Fibroblast of skin of abdomen (primary cell): Measurements from ENCODE around the gene DOK7. TPM values are rescaled to one million over a fixed set of nuclear protein-coding genes. Genes with fewer than 3 reads are reported as not detected.

Experiments used
- DNase-seq: peaks from one replicate; pipeline ENCODE4 v3.0.0-alpha.2; 2013
- polyA plus RNA-seq, 2 experiments: library from polyadenylated mRNA; unstranded; fragments of 120-200 nt; gene quantifications; one replicate each; pipeline ENCODE4 v1.2.1, GENCODE V29; 2013; ENCODE audit not compliant: insufficient read length in 2 of 2

The DOK7 gene
- polyA plus RNA-seq (2013, experiment 1 of 2; ENCODE audit: insufficient read length): 0.08 TPM
- polyA plus RNA-seq (2013, experiment 2 of 2; ENCODE audit: insufficient read length): 0.21 TPM

- DNase-seq: no peak
Observed at GRCh38 chr4:3462790-3463415, at the start of gene DOK7. Gene DOK7, plus strand, starts transcription at chr4:3463306. Its CDS starts 70 bp downstream, at chr4:3463376.

DNA sequence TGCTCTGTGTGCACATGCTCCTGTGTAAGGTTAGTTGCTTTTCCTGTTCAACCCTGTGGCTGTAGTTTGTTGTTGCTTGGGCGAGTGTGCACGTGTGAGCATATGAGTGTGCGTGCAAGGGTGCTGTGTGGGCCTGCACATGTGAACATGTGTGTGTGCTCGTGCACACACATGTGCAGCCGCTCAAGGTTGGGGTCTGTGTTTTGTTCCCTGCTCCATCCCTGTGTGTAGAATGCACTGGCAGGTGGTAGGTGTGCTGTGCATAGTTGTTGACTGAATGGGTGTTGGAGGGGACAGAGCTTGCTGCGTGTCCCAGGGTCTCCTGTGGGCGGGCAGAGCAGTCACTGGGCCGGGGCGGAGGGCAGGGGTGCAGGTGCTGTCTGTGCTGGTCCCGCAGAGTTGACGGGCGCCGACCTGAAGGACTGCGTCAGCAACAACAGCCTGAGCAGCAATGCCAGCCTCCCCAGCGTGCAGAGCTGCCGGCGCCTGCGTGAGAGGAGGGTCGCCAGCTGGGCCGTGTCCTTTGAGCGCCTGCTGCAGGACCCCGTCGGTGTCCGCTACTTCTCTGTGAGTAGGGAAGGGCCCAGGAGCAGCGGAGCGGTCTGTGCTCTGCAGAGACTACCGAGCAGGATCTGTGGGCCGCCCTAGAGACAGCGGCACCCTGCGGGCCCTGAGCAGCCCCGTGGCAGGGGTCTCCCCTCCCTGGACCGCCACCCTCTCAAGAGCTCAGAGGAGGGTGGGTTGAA is 49.3 kb upstream of the DOK7 start:
- no peak for DNase-seq

DNA sequence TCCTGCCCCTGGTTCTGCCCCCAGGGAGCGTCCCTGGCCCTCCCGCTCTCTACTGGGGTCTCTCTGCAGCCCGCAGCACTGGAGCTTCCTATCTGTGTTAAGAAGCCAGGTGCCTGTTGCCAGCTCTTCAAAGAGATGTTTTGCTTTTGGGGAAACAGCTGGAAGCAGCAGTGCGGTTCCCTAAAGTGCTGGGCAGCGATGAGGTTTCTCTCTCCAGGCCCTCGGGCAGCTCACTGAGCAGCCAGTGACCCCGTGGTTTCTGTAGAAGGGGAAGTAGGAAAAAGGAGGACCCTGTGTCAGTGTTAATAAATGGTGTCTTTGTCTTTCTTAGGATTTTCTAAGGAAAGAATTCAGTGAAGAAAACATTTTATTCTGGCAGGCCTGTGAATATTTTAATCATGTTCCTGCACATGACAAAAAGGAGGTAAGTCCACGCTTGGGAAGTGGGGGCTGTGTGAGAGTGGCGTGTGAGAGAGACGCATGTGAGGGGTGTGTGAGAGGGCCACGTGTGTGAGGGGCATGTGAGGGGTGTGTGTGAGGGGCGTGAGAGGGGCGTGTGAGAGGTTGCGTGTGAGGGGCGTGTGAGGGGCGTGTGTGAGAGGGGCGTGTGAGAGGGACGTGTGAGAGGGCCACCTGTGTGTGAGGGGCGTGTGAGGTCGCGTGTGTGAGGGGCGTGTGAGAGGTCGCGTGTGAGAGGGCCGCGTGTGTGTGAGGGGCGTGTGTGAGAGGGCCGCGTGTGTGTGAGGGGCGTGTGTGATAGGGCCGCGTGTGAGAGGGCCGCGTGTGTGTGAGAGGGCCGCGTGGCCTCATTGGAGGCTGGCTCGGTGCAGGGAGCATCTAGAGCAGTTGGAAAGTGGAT is 48.5 kb upstream of the DOK7 start:
- no peak for DNase-seq

- no peak for DNase-seq
Observed at GRCh38 chr4:3415471-3416141, 47.5 kb upstream of the DOK7 start.

GRCh38 chr4:3416270-3416669 is 46.8 kb upstream of the DOK7 start:
- no peak for DNase-seq

DNA sequence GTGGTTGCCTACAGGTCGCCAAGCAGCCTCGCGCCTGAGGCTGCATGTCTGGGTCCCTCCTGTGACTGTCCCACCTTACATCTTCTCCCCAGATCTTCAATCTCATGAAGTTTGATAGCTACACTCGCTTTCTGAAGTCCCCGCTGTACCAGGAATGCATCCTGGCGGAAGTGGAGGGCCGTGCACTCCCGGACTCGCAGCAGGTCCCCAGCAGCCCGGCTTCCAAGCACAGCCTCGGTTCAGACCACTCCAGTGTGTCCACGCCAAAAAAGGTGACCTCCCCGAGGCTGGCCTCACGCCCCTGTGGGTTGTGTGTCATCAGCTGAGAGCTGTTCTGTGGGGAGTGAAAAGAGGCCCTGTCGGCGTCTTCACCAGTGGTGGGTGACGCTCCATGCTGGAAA is 46.3 kb upstream of the DOK7 start:
- no peak for DNase-seq

- no peak for DNase-seq
Observed at GRCh38 chr4:3417448-3417847, 45.7 kb upstream of the DOK7 start.

DNA sequence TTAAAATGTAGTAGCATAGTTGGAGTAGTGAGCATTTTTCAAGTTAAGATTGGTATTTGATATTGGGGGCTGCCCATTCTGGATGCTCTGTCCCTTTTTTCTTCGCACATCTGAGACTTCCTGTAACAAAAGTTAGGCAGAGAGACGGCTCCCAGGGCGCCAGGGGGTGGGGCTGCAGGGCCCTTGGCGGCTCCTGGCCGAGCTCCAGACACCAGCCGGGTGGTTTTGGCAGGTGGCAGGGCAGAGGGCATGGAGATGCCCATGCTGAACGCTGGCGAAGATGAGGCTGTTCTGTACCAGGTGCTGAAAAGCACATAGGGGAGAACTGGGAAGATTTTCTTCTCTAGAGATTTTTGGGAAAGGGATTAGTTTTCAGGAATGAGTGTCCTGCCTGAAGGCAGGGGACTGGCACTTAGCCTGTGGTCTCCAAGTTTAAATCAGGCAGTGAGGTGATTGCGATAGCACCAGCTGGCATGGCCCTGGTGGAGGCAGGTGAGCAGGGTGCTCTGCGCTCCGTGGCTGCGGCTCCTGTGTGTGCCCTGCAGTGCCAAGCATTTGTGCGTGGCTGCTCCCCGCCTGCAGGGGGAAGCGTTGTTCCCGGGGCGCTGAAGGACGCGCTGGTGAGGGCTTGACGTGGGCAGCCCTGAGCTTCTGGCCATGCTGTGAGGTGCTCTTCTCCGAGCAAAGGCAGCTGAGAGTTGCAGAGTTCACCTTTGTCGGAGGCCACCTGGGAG is 44.9 kb upstream of the DOK7 start:
- DNase-seq: no peak

- no peak for DNase-seq
Observed at GRCh38 chr4:3419836-3420605, 43.1 kb upstream of the DOK7 start.

DNA sequence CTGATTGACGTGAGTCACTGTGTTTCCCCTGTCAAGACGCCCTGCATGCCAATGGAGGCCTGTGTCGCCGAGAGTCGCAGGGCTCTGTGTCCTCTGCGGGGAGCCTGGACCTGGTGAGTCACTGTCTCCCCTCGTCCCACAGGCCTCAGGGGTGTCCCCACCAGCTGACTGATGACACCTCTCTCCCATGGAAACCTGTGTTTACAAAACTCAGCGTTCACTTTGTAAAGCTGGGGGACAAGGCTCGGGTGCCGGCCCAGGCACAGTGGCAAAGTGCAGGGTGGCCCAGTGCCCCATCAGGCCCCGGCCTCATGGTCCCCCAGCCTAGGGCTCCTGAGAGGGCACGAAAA is 42.5 kb upstream of the DOK7 start:
- no peak for DNase-seq

DNA sequence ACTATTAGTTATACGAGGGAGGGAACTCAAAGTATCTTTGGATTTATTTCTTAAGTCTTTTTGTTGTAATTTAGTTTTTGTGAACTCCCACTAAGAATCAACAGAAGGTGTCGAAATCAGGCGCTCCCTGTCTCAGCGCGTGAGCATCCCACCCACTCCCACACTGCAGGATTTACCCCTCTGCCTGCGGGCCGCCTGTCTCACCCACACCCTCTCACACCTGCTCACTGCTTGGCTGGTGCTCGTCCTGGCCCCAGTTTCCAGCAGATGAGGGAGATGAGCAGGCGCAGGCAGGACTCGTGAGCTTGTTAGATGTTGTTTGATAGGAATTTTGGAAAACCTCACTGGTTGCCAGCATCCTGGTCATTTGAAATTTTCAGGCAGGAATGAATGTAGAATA is 42.1 kb upstream of the DOK7 start:
- no peak for DNase-seq

GRCh38 chr4:3421470-3421869 is 41.6 kb upstream of the DOK7 start:
- DNase-seq: no peak

- no peak for DNase-seq
Observed at GRCh38 chr4:3422241-3422801, 40.8 kb upstream of the DOK7 start.

- no peak for DNase-seq
Observed at GRCh38 chr4:3422808-3423297, 40.3 kb upstream of the DOK7 start.

GRCh38 chr4:3423406-3423805 is 39.7 kb upstream of the DOK7 start:
- no peak for DNase-seq

DNA sequence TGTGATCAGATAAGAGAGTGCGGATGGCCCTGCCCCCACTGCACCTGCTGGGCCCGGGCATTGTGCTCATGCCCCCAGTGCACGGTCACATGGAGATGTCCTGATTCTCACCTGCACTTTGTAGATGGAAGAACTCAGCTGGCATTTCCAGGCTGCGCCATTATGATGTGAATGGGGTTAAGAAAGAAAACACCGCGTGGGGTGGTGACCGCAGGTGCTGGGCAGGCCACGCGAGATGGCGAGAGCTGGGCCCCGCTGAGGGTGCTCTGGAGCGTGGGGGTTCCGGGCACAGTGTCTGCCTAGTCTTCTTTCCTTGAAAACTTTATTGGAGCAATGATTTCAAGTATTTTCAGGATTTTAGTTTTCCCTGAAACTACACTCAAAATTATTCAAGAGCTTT is 39.2 kb upstream of the DOK7 start:
- DNase-seq: no peak

DNA sequence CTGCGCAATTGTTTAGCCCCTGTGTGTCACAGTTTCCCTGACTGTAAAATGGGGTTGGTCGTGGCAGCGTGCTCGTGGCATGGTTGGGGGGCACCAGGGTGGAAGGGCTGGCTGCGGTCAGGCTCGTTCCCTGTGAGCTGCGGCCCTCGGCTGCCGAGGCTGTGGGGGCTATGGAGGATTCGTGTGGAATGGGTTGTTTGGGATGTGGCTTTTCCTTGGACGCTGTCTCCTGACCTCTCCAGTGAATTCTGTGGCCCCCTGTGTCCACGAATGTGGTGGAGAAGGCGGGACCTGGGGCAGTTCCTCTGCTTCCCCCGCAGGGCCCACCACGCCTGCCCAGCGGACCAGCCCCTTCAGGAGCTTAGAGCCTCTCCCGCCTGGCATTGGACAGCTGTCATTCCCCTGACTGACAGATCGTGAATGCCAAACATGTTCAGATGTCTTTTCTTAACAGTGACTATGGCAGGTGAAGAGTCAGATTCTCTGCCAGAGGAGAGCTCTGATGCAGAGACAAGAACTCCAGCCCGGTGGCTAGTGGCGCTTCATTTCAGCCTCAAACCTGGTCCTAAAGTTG is 38.5 kb upstream of the DOK7 start:
- no peak for DNase-seq

DNA sequence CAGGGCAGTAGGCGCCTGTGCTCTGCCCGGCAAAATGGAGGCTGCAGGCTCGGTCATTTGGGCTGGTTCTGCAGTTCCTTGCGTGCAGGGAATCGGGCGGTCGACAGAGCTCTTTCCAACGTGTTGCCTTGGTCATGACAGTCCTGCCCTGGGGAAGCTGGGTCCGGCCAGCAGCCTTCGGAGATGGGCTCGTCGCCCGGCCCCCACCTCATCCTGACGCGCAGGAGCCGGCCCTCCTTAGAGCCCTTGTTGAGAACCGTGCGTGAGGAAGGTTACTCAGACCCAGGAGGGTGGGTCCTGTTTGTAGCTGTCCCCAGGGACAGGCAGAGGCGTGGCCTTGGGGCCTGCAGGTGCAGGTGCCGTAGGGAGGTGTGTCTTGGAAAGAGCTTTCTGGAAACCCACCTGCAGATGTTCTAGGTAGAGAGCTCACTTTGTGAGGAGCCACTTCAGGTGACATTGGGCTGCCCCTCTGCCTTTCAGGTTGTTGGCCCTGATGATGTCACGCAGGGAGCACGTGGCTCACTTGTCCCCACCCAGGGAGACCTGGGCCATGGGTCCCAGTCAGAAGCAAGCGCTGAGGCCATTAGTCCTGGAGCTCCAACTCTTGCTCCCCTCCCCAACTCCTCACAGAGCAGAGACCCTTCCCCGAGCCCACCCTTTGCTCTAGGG is 36.5 kb upstream of the DOK7 start:
- no peak for DNase-seq

DNA sequence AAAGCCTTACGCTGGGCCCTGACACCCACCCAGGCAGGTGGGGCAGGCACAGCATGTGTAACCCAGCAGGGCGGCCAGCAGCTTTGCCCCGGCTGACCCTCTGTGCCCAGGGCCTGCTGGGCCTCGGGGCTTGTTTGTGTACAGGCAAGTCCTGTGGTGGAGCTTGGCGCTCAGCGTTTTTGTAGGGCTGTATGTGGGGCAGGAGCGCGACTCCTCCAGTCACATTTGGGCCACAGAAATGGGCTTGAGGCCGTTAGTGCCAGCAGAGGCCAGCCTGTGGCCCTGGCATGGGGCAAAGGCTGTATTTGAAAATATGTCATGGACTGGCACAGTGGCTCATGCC is 36.0 kb upstream of the DOK7 start:
- DNase-seq: no peak
